HG03280 (cell line): Measurements from ENCODE around the gene EIF4ENIF1.
"Not testable (repeated sequence)": the region's sequence is repeated elsewhere in the genome, so short reads cannot be mapped to it uniquely, and the experiment has no call there.

Experiments
- ATAC-seq: cut with Tn5 transposase; IDR thresholded peaks from one replicate; pipeline ENCODE4 v1.9.1; 2021; ENCODE audit warnings: mild to moderate bottlenecking, moderate library complexity; ENCODE audit not compliant: unreplicated experiment

EIF4ENIF1 gene

DNA sequence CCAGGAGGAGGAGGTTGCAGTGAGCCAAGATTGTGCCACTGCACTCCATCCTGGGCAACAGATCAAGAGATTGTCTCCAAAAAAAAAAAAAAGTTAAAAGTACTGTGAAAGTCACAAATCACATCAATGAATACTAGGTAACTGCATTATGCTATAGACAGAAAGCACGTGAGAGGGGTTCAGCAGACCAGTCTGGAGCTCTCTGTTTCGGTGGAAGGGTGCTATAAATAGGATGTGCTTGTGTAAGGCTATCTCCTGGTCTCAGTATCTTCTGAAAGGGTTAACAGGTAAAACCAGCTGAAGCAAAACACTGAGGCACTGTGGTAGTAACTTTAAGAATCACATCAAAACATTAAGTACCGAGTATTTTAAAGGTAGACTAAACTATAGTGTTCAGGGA lies 43.4 kb downstream of the EIF4ENIF1 start:
- no peak for ATAC-seq

GRCh38 chr22:31445642-31446041 lies 44.0 kb downstream of the EIF4ENIF1 start:
- no peak for ATAC-seq

GRCh38 chr22:31443516-31443915 lies 46.1 kb downstream of the EIF4ENIF1 start:
- ATAC-seq, result no peak

- ATAC-seq, result no peak
These were observed 46.7 kb downstream of the EIF4ENIF1 start for GRCh38 chr22:31442768-31443489.

DNA sequence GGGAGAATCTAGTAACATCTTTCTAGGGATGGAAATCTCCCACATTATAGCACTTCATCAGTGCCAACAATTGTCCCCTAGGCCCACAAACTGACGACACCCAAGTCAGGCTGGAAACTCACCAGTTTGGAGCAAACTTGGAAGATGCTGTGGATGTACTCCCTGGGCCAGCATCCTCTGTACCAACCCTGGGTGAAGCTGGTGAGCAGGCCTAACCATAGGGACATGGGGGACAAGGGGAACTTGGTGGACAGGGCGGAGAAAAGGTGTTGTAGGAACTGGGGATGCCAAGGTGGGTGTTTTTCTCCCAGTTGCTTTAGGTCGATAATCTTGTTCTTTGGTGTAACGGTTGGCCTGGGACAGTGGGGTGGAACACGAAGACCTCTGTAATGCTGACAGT lies 48.0 kb downstream of the EIF4ENIF1 start:
- no peak for ATAC-seq

DNA sequence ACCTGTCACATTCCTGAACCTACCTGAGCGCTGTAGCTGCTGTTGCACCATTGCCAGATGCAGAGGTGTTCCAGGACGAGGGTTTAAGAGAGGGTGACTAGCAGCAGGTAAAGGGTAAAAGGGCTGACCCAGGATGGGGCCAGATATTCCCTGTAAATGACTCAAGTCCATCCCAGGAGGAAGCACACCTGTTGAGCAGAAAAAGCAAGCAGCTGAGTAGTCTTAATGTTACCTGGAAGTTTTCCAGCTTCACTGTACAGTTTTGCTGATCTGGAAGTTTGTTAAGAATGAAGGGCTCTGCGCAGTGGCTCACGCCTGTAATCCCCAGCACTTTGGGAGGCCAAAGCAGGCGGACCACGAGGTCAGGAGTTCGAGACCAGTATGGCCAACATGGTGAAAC lies 49.0 kb downstream of the EIF4ENIF1 start:
- no peak for ATAC-seq

DNA sequence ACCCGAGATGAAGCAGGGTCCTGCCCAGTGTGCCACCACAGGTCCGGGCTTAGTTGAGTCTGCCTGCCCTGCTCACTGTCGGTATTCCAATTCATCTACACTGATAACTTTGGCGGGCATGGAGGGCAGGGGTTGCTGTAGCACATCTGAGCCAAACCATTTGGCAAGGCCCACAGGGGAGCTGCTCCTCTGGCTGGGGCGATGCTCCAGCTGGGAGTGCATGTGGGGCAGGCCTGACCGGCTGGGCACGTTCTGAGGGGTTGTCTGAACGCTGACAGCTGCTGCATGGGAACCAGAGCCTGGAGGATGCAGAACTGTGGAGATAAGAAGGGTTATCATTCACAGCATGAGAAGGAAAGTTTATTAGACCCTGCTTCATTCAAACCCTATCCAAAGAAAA lies 49.8 kb downstream of the EIF4ENIF1 start:
- ATAC-seq, result no peak

- ATAC-seq, result no peak
These were observed 53.5 kb downstream of the EIF4ENIF1 start for GRCh38 chr22:31436132-31436531.

GRCh38 chr22:31431950-31432349 lies 57.7 kb downstream of the EIF4ENIF1 start:
- no peak for ATAC-seq

GRCh38 chr22:31425331-31426050 lies 64.2 kb downstream of the EIF4ENIF1 start:
- no peak for ATAC-seq

- not testable (repeated sequence) for ATAC-seq
These were observed 87.3 kb downstream of the EIF4ENIF1 start for GRCh38 chr22:31402350-31402749.

- no peak for ATAC-seq
These were observed 89.6 kb downstream of the EIF4ENIF1 start for GRCh38 chr22:31400023-31400397.

- peak; percentile 98 for ATAC-seq
These were observed 90.2 kb downstream of the EIF4ENIF1 start, which contains the start of gene DRG1 for GRCh38 chr22:31399211-31400022. TSS of gene DRG1 (plus strand) at chr22:31399604. CDS start at chr22:31399684, 80 bp downstream.

DNA sequence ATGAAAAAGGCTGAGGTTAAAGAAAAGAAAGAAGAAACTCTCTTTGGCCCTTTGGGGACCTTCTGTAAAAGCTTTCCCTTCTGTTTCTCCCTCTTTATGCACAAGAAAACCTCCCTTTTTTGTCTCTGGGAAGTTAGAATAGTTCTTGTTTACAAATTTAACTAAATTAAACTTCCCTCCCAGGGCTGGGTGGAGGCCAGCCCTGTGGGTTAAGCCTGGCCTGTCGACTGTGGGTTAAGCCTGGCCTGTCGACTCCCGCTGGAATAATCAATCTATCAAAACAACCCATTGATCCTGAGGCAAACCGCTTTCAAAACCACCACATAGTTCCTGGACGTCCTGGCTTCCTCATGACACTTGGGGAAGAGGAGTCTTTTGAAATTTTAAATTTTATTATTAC lies 91.4 kb downstream of the EIF4ENIF1 start:
- ATAC-seq, result no peak

DNA sequence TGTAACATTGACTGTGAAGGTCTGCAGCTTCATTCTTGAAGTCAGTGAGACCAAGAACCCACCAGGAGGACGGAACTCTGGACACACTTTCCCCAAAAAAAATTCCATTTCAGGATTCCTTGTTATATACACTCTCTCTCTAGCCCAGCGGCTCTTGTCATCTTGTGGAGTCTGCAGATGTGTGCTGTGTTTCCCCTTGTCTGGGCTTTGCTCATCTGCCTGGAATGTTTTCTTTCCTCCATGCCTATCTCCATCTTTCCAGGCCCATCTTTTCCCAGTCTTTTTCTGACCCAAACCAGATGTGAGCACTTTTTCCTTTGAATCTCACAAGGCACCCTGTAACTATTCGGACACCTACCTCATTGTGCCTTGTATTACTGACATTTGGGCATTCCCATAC lies 95.3 kb downstream of the EIF4ENIF1 start:
- no peak for ATAC-seq

GRCh38 chr22:31393893-31394292 lies 95.7 kb downstream of the EIF4ENIF1 start:
- ATAC-seq, result no peak
